Measurements from ENCODE around the gene GLRX3. TPM values are rescaled to one million over a fixed set of nuclear protein-coding genes. Genes with fewer than 3 reads are reported as not detected.

The GLRX3 gene
- total RNA-seq, 1 experiment from 2014 or later = 188 TPM

- Histone ChIP-seq H3K9me3 (ENCODE audit: control insufficient read depth, insufficient read depth, low read depth, low read length) (no peaks in the 10 kb centered on the region), H3K4me1 (ENCODE audit: control insufficient read depth, insufficient read depth, low read length) (no peaks in the 10 kb centered on the region; the same call in 1 of the 2 replicates), H3K36me3 (ENCODE audit: control insufficient read depth, insufficient read depth, low read length) (no peaks in the 10 kb centered on the region), H3K27ac (ENCODE audit: low read length) (no peak overlapping the region), H3K27me3 (ENCODE audit: control insufficient read depth, insufficient read depth, low read length) (no peaks in the 10 kb centered on the region), H3K4me3 (ENCODE audit: low read depth in 2 of 2, low read length in 2 of 2) (no peak overlapping the region)
- no peak for TF ChIP-seq SIN3A (IDR thresholded peaks at IDR 0.05; ENCODE audit: borderline replicate concordance, insufficient read depth, low read depth, low read length)
- no peak for TF ChIP-seq CTCF (IDR thresholded peaks at IDR 0.05)
- no peak for TF ChIP-seq REST (IDR thresholded peaks at IDR 0.05; ENCODE audit: insufficient read depth in 1 of 2, low read depth in 2 of 2, low read length in 1 of 2)
- TF ChIP-seq POLR2AphosphoS5 (IDR thresholded peaks at IDR 0.05; ENCODE audit: low read depth, low read length) = no peak
- TF ChIP-seq TCF7L2 (IDR thresholded peaks at IDR 0.05; ENCODE audit: low read depth, low read length) = no peak
- ChIA-PET POLR2A (no interaction called here), CTCF (no interaction called here)
- intact Hi-C loops (cut with micrococcal nuclease; ENCODE audit: unreplicated experiment) (loop anchor here (10.0 kb wide), 1 partner anchor 1681 kb away; no protein-coding TSS in a partner anchor), in situ Hi-C loops (cut with HindIII; ENCODE audit: low pct_unique_long_range_greater_than_20kb, low sequenced_read_pairs) (no loop called here)
- no peak for DNase-seq (ENCODE audit: low read depth, low spot score)
- BruUV-seq (replicated peaks) = no TSS peak
- ATAC-seq = no peak
Observed at GRCh38 chr10:130193493-130194193, 57.5 kb downstream of the GLRX3 start.

GRCh38 chr10:130194194-130194990, 58.2 kb downstream of the GLRX3 start:
- Histone ChIP-seq H3K4me1 (ENCODE audit: control insufficient read depth, insufficient read depth, low read length) (no peaks in the 10 kb centered on the region; the same call in 1 of the 2 replicates), H3K4me3 (ENCODE audit: low read depth in 2 of 2, low read length in 2 of 2) (no peak overlapping the region), H3K27ac (ENCODE audit: low read length) (no peak overlapping the region), H3K9me3 (ENCODE audit: control insufficient read depth, insufficient read depth, low read depth, low read length) (no peaks in the 10 kb centered on the region), H3K36me3 (ENCODE audit: control insufficient read depth, insufficient read depth, low read length) (no peaks in the 10 kb centered on the region), H3K27me3 (ENCODE audit: control insufficient read depth, insufficient read depth, low read length) (no peaks in the 10 kb centered on the region)
- no peak for TF ChIP-seq REST (IDR thresholded peaks at IDR 0.05; ENCODE audit: insufficient read depth in 1 of 2, low read depth in 2 of 2, low read length in 1 of 2)
- TF ChIP-seq CTCF (IDR thresholded peaks at IDR 0.05) = no peak
- no peak for TF ChIP-seq POLR2AphosphoS5 (IDR thresholded peaks at IDR 0.05; ENCODE audit: low read depth, low read length)
- TF ChIP-seq TCF7L2 (IDR thresholded peaks at IDR 0.05; ENCODE audit: low read depth, low read length) = no peak
- no peak for TF ChIP-seq SIN3A (IDR thresholded peaks at IDR 0.05; ENCODE audit: borderline replicate concordance, insufficient read depth, low read depth, low read length)
- intact Hi-C loops (cut with micrococcal nuclease; ENCODE audit: unreplicated experiment) = loop anchor here (10.0 kb wide), 1 partner anchor 1680 kb away; no protein-coding TSS in a partner anchor
- ATAC-seq = no peak
- ChIA-PET POLR2A (no interaction called here), CTCF (no interaction called here)
- no peak for DNase-seq (ENCODE audit: low read depth, low spot score)
- in situ Hi-C loops (cut with HindIII; ENCODE audit: low pct_unique_long_range_greater_than_20kb, low sequenced_read_pairs) = no loop called here
- BruUV-seq (replicated peaks) = no TSS peak

Data from Panc1 (cell line).